MM.1S (cell line): ENCODE data around the gene C17orf50.

ENCODE experiments used
- DNase-seq: peaks from one replicate; pipeline ENCODE4 v3.0.0-alpha.2; 2015
- H2AFZ ChIP-seq: fragments of 300-600 bp; sonication (generic); 2 replicates; pipeline ENCODE4 v1.6.0; 2016; ENCODE audit warnings: antibody characterized with exemption, low read length
- H3F3A ChIP-seq: fragments of 300-600 bp; sonication (generic); 2 replicates; pipeline ENCODE4 v1.6.1; 2016; ENCODE audit warnings: mild to moderate bottlenecking, antibody characterized with exemption, low read length, moderate library complexity, mixed read lengths; ENCODE audit not compliant: insufficient read depth
- H3K27ac ChIP-seq: fragments of 300-600 bp; sonication (generic); 2 replicates; pipeline ENCODE4 v1.5.1; 2016; ENCODE audit warnings: mild to moderate bottlenecking, low read length
- H3K27me3 ChIP-seq: fragments of 300-600 bp; sonication (generic); replicated peaks from 2 replicates; pipeline ENCODE4 v1.6.0; 2016; ENCODE audit warnings: low read length; ENCODE audit not compliant: insufficient read depth
- H3K36me3 ChIP-seq: fragments of 300-600 bp; sonication (generic); replicated peaks from 2 replicates; pipeline ENCODE4 v1.6.1; 2016; ENCODE audit warnings: mild to moderate bottlenecking, low read length, mixed read lengths; ENCODE audit not compliant: insufficient read depth
- H3K4me1 ChIP-seq: fragments of 300-600 bp; sonication (generic); 2 replicates; pipeline ENCODE4 v1.6.1; 2016; ENCODE audit warnings: low read length, mixed read lengths
- H3K4me2 ChIP-seq: fragments of 300-600 bp; sonication (generic); 2 replicates; pipeline ENCODE4 v1.6.0; 2016; ENCODE audit warnings: low read depth, low read length
- H3K4me3 ChIP-seq: fragments of 300-600 bp; sonication (generic); 2 replicates; pipeline ENCODE4 v1.5.1; 2016; ENCODE audit warnings: low read length, mixed read lengths
- H3K79me2 ChIP-seq: fragments of 300-600 bp; sonication (generic); 2 replicates; pipeline ENCODE4 v1.6.1; 2016; ENCODE audit warnings: mixed run types, low read length, mixed read lengths
- H3K9ac ChIP-seq: fragments of 300-600 bp; sonication (generic); 2 replicates; pipeline ENCODE4 v1.6.1; 2016; ENCODE audit warnings: low read length, mixed read lengths
- H3K9me2 ChIP-seq: fragments of 300-600 bp; sonication (generic); replicated peaks from 2 replicates; pipeline ENCODE4 v1.6.1; 2016; ENCODE audit warnings: mild to moderate bottlenecking, low read length, mixed read lengths; ENCODE audit not compliant: insufficient read depth
- H3K9me3 ChIP-seq: fragments of 300-600 bp; sonication (generic); replicated peaks from 2 replicates; pipeline ENCODE4 v1.6.1; 2016; ENCODE audit warnings: mild to moderate bottlenecking, low read length, mixed read lengths; ENCODE audit not compliant: insufficient read depth
- H4K20me1 ChIP-seq: fragments of 300-600 bp; sonication (generic); 2 replicates; pipeline ENCODE4 v1.6.1; 2016; ENCODE audit warnings: mild to moderate bottlenecking, low read length, moderate library complexity, mixed read lengths; ENCODE audit not compliant: insufficient read depth
- CTCF ChIP-seq: fragments of 300-600 bp; sonication (generic); IDR thresholded peaks from 2 replicates; pipeline ENCODE4 v1.5.1; 2016; ENCODE audit warnings: antibody characterized with exemption, low read length, mixed read lengths
- EZH2 ChIP-seq: fragments of 300-600 bp; sonication (generic); optimal IDR thresholded peaks from 2 replicates; pipeline ENCODE3; 2017; ENCODE audit warnings: low read depth, mild to moderate bottlenecking, antibody characterized with exemption, low read length, mixed read lengths
- EZH2phosphoT487 ChIP-seq: fragments of 300-600 bp; sonication (generic); IDR thresholded peaks from 2 replicates; pipeline ENCODE4 v1.6.1; 2018; ENCODE audit warnings: antibody characterized with exemption, low read length

Gene C17orf50

GRCh38 chr17:35766903-35767510 is 6.3 kb downstream of the C17orf50 start:
- Histone ChIP-seq H3K4me2 (no peak overlapping the region), H3K9ac (no peak overlapping the region), H3K27ac (no peak overlapping the region), H3K79me2 (no peaks in the 10 kb centered on the region), H2AFZ (no peak overlapping the region), H3K27me3 (peaks cover 14% of the 10 kb centered on the region; the same call in 1 of the 2 replicates), H3F3A (no peaks in the 10 kb centered on the region), H3K4me1 (no peaks in the 10 kb centered on the region), H3K36me3 (no peaks in the 10 kb centered on the region), H3K9me3 (no peaks in the 10 kb centered on the region), H4K20me1 (no peaks in the 10 kb centered on the region), H3K9me2 (no peaks in the 10 kb centered on the region), H3K4me3 (no peak overlapping the region)
- peak; percentile 48 for DNase-seq
- TF ChIP-seq EZH2phosphoT487 (no peak), EZH2 (no peak), CTCF (peak; percentile 58)

GRCh38 chr17:35768797-35769196 is 8.1 kb downstream of the C17orf50 start:
- Histone ChIP-seq H3K9me2 (no peaks in the 10 kb centered on the region), H3F3A (no peaks in the 10 kb centered on the region), H3K27ac (no peak overlapping the region), H3K4me1 (no peaks in the 10 kb centered on the region), H3K4me3 (no peak overlapping the region), H3K36me3 (no peaks in the 10 kb centered on the region), H3K27me3 (peaks cover 25% of the 10 kb centered on the region; the same call in 1 of the 2 replicates), H3K79me2 (no peaks in the 10 kb centered on the region), H3K4me2 (no peak overlapping the region), H2AFZ (no peak overlapping the region), H3K9ac (no peak overlapping the region), H4K20me1 (no peaks in the 10 kb centered on the region), H3K9me3 (no peaks in the 10 kb centered on the region)
- DNase-seq = no peak
- TF ChIP-seq EZH2 (no peak), CTCF (no peak), EZH2phosphoT487 (no peak)

GRCh38 chr17:35769895-35770486 is 9.3 kb downstream of the C17orf50 start:
- H3K27me3 ChIP-seq = peaks cover 24% of the 10 kb centered on the region; the same call in 1 of the 2 replicates
- H3K79me2 ChIP-seq = no peaks in the 10 kb centered on the region
- H2AFZ ChIP-seq = no peak overlapping the region
- no peaks in the 10 kb centered on the region for H4K20me1 ChIP-seq
- DNase-seq = no peak
- H3K9me2 ChIP-seq = no peaks in the 10 kb centered on the region
- no peak overlapping the region for H3K27ac ChIP-seq
- no peaks in the 10 kb centered on the region for H3K4me1 ChIP-seq
- H3K36me3 ChIP-seq = no peaks in the 10 kb centered on the region
- no peak overlapping the region for H3K4me2 ChIP-seq
- H3K4me3 ChIP-seq = no peak overlapping the region
- no peak overlapping the region for H3K9ac ChIP-seq
- no peak for TF ChIP-seq EZH2
- peak; percentile 37; the same call in 1 of the 2 replicates for TF ChIP-seq CTCF
- H3F3A ChIP-seq = no peaks in the 10 kb centered on the region
- H3K9me3 ChIP-seq = no peaks in the 10 kb centered on the region
